ENCODE measurements around the gene TTLL3.

TTLL3 gene

GRCh38 chr3:9781551-9781950 lies 28.5 kb upstream of the TTLL3 start:
- no peak for DNase-seq

- no peak for DNase-seq
Observed at GRCh38 chr3:9781978-9782603, 28.0 kb upstream of the TTLL3 start.

- DNase-seq = no peak
Observed at GRCh38 chr3:9782770-9783169, 27.3 kb upstream of the TTLL3 start.

GRCh38 chr3:9783954-9784353 lies 26.1 kb upstream of the TTLL3 start:
- DNase-seq = no peak

GRCh38 chr3:9784965-9785364 lies 25.1 kb upstream of the TTLL3 start:
- no peak for DNase-seq

- no peak for DNase-seq
Observed at GRCh38 chr3:9785602-9786001, 24.5 kb upstream of the TTLL3 start.

- DNase-seq = no peak
Observed at GRCh38 chr3:9786209-9786739, 23.8 kb upstream of the TTLL3 start.

GRCh38 chr3:9786825-9787669 lies 23.0 kb upstream of the TTLL3 start:
- DNase-seq = no peak

GRCh38 chr3:9787714-9788113 lies 22.3 kb upstream of the TTLL3 start:
- DNase-seq = no peak

- DNase-seq = no peak
Observed at GRCh38 chr3:9791127-9791526, 18.9 kb upstream of the TTLL3 start.

- no peak for DNase-seq
Observed at GRCh38 chr3:9791790-9792404, 18.2 kb upstream of the TTLL3 start.

- peak; percentile 95 for DNase-seq
Observed at GRCh38 chr3:9792405-9793160, 17.5 kb upstream of the TTLL3 start, which contains the start of the genes ARPC4 and TADA3. Gene ARPC4 (plus strand): TSS chr3:9793082. CDS start chr3:9793122, 40 bp downstream. Gene TADA3 (minus strand): TSS chr3:9792473. CDS start chr3:9791466, 1,007 bp downstream.

GRCh38 chr3:9793161-9793781 lies 16.8 kb upstream of the TTLL3 start:
- no peak for DNase-seq

- DNase-seq = no peak
Observed at GRCh38 chr3:9794400-9794799, 15.7 kb upstream of the TTLL3 start.

- no peak for DNase-seq
Observed at GRCh38 chr3:9795207-9795606, 14.9 kb upstream of the TTLL3 start.

- no peak for DNase-seq
Observed at GRCh38 chr3:9797196-9797945, 12.7 kb upstream of the TTLL3 start.

GRCh38 chr3:9800529-9800928 lies 9.5 kb upstream of the TTLL3 start:
- DNase-seq = no peak

- DNase-seq = no peak
Observed at GRCh38 chr3:9803494-9803893, 6.6 kb upstream of the TTLL3 start.

- no peak for DNase-seq
Observed at GRCh38 chr3:9804996-9805395, 5.1 kb upstream of the TTLL3 start.

- DNase-seq = no peak
Observed at GRCh38 chr3:9806137-9806536, 3.9 kb upstream of the TTLL3 start.

Data from islet precursor cell (in vitro differentiated cells).